Measurements from ENCODE around the gene FBL.

GRCh38 chr19:39818626-39819097, 27.5 kb downstream of the FBL start:
- TF ChIP-seq REST (IDR thresholded peaks at IDR 0.05; ENCODE audit: low read depth) (no peak), CTCF (IDR thresholded peaks at IDR 0.05 in 2 of 3, conservative IDR thresholded peaks at IDR 0.05 in 1 of 3; ENCODE audit: borderline replicate concordance in 1 of 3, insufficient read depth in 1 of 3, low read depth in 2 of 3, low read length in 2 of 3) (no peak), JUND (IDR thresholded peaks at IDR 0.05) (no peak)

Measured in HCT116 (cell line).